HG03575 (cell line): ENCODE data around the gene DSG3.
"Not testable (repeated sequence)": the region's sequence is repeated elsewhere in the genome, so short reads cannot be mapped to it uniquely, and the experiment has no call there.

Experiments used
- ATAC-seq: cut with Tn5 transposase; IDR thresholded peaks from one replicate; pipeline ENCODE4 v1.9.1; 2021; ENCODE audit not compliant: unreplicated experiment, insufficient number of reproducible peaks, low FRiP score; ENCODE audit errors: extremely low read depth

Gene DSG3

GRCh38 chr18:31486165-31486564, 38.6 kb downstream of the DSG3 start:
- ATAC-seq: no peak

DNA sequence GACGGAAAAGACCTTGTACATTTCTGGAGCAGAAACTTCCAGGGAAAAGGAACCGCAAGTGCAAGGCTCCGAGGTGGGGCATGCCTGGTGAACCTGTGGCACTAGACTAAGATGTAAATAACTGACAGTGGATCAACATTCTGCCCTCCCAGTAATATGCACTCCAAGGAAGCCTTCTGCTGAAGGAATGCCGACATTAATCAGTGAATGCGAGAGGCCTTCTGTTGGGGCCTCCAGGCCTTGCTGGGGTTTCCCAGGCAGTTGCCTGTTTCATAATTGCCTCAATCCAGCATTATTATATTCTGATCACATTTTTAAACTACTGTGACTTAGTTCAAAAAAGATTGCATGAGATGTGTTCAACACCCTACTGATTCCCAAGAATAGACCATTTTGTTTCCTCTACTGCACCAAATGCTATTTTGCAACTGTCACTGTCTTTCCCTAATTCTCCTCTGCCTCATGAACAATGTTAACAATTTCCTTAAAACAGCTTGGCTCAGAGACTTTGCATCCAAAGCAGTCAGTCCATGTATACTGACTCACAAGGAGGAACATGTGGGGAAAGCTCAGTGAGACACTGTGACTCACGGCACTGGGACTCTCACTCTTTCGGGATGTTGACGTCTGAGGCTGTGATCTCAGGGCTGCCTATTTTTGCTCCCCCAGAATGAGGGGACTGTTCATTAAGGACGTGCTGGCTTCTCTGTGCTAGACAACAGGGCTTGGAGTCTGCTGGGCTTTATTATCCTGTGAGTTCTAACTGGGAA, 39.9 kb downstream of the DSG3 start:
- ATAC-seq: no peak

GRCh38 chr18:31489311-31489710, 41.8 kb downstream of the DSG3 start:
- ATAC-seq: no peak

DNA sequence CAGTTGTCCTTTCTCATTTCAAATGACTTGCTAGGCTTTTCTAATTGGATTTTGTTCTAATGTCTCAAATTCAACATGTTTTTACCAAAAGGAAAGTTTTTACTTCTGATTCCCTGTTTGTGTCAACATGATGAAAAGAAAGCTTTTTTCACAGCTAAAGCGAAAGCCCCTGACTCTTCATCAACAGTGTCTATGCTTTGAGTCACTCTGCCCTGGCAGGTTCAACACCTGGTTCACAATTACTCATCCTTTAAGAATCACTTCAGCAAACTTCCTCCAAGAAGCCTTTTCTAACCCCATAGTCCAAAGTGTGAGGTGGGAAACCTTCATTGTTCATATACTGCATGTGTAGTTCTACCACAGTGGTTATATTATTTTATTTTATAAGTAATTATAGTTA, 42.8 kb downstream of the DSG3 start:
- ATAC-seq: peak; percentile 82

DNA sequence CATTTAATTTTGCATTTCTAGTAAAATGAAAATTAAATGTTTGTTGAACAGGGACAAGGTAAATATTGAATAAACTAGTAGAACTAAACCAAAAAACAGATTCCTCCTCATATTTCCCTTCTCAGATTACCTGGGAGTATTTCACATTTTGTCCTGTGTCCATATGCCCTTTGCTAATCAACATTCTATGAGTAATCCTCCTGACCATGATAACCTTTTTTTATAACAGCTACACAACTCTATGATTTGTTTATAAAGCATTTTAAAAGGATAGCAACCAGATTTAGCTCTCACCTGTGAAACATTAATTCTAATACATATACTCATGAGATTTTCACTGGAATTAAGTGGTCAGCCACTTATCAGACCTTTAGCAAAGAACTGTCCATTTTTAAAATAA, 43.3 kb downstream of the DSG3 start:
- ATAC-seq: no peak

- ATAC-seq: no peak
Measured at GRCh38 chr18:31491586-31491985, 44.0 kb downstream of the DSG3 start.

DNA sequence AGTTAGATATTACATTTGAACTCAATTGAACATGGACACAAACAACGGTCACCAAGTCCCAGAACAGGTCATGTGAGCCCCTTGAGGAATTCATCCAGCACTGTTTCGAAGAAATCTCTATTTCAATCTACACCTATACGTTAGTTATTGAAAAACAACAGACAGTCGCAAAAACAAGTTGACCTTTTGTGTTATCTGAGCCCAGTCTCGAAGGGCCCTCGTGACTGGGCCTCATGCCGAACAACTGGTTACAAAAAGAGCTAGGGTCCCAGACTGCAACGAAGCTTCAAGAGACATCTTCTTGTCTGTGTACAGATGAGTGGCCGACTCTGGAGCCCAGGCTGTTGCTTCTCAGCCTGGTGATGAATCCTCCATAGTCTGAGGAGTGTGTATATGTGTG, 45.1 kb downstream of the DSG3 start:
- ATAC-seq: no peak

GRCh38 chr18:31493171-31493570, 45.6 kb downstream of the DSG3 start:
- ATAC-seq: no peak

DNA sequence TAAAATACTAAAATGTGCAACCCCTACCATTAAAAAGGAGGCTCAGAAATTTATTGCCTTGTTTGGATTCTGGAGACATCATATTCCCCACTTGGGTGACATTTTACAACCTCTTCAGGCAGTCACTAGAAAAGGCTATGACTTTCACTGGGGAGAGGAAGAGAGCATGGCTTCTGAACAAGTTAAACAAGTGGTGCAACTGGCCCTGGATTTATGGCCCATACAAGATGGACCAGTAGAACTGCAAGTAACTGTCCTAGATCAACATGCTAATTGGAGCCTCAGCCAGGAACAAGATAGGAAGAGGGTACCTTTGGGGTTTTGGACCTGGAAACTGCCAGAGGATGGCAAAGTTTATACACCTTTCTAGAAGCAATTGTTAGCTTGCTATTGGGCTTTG, 46.4 kb downstream of the DSG3 start:
- ATAC-seq: no peak

GRCh38 chr18:31494705-31495244, 47.2 kb downstream of the DSG3 start:
- ATAC-seq: not testable (repeated sequence)

DNA sequence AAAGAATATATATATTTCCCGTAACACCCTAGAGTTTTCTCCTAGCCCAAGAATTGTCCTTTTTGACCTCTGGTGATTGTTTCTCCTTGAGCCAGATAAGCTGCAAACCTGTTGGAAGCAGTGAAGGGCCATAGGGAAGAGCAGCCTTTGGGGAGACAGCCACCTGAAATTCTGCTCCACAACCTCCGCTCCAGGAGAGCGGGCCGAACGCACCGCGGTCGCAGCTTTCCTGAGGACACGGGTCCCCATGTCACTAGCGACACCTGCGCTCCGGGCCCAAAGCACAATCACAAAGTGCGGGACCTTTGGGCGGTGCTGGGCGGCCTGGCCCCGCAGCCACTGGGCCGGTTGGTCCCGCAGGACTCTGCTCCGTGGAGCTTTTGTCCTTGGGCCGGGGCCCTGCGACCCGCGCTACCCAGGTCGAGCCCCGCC, 49.9 kb downstream of the DSG3 start:
- no peak for ATAC-seq

DNA sequence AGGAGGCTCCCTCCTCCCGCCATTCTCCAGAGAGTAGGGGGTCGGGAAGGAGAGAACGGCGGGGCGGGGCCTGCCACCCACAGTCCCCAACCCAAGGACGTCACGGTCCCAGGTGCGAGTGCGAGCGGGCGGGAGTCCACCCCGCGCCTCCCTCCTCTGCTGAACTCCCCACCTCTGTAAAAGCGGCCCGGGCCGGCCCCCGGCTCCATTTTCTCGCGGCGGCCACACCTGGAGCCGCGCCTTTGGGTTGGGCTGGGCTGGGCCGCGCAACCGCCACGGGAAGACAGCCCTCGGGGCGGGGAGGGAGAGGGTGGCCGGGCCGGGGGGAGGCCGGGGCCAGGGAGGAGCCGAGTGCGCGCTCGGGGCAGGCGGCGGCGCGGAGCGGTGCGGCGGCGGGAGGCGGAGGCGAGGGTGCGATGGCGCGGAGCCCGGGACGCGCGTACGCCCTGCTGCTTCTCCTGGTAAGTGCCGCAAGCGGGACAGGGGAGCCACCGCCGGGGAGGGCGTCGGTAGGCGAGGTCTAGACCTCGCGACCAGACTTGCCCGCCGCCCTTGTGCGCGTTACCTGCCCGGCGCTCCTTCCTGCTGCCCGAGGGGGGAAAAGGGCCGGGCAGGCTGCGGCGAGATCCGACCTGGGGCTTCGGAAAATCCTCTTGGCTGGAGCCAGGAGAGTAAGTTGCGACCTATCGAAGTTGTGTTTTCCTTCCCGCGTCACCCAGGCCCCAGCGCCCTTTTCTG, 50.5 kb downstream of the DSG3 start, which contains the start of gene DSG2:
Gene DSG2, plus strand, starts transcription at position 342 of the 738 bp plus-strand sequence. Its CDS starts 75 bp downstream, at position 417.
- no peak for ATAC-seq

GRCh38 chr18:31498574-31499524, 51.3 kb downstream of the DSG3 start:
- no peak for ATAC-seq

DNA sequence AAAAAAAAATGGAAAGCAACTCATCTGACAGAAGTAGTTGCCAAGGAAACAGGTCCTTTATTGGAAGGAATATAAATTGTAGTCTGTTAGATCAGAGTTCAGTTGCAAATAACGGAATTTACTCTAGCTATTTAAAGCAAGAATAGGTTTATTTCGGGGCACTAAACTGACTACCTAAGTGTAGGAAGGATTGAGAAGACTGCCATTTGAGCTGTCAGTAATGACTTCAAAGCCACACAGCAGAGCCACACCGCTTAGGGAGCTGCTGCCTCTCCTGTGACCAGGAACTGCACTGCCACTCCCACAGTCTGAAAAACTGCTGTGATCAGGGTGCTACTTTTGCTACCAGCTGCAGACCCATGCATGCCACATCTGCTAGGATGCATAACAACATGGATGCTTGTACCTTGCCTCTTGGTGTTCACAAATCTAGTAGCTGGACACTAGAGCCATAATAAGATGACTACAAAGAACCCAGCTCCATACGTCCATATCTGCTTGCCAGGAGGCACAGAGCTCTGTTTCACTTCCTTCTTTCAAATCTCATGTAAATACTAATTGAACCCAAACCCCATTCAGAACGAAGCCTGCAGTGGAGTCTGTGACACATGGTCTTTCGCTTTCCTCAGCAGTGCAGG, 52.6 kb downstream of the DSG3 start:
- peak; percentile 95 for ATAC-seq

DNA sequence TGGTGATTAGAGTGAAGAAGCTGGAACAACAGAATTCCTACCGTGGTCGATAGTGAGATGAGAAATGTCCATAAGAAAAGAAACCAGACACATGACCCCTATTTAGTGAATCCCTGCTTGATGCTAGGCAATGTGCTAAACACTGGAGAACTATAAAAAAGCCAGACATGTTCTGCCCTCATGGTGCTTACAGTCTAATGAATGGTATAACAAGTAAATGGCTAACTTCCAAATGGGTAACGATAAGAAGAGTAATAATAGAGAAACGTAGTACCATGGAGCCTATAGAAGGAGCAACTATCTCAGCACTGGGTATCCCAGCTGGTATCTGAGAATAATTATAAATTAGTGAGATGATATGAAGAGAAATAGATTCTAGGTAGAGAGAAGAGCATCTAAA, 55.5 kb downstream of the DSG3 start:
- no peak for ATAC-seq

DNA sequence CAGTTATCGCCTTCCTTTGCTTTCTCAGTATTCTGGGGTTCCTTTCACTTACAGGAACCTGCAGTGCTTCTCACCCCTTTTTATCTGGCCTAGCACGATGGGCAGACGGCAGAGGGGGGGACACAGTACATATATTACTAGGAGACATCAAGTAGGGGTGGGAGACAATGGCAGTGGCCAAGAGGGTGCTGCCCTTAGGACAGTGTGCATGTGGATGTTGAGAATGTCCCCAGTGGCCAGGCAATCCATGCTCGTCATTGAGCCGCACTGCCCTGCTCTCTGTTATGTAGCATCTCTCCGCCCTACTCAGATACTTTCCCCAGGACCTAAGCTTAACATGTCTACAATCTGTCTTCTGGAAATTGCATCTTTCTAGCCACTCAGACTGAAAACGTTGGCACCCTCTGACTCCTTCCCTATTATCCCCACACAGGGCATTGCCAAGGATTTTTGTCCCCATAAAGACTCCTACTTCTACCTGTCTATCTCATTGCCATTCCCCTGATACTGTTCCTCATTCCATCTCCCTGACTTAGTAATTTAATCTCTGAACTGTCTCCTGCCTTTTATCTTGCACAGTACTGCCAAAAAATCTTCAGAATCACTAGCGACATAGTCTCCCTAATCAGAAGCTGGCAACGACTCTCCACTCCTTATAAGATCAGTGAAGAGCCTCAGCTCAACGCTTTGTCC, 57.1 kb downstream of the DSG3 start:
- ATAC-seq: no peak

GRCh38 chr18:31505156-31505555, 57.6 kb downstream of the DSG3 start:
- no peak for ATAC-seq
